ENCODE results near the gene TMPRSS11A.

The TMPRSS11A gene

DNA sequence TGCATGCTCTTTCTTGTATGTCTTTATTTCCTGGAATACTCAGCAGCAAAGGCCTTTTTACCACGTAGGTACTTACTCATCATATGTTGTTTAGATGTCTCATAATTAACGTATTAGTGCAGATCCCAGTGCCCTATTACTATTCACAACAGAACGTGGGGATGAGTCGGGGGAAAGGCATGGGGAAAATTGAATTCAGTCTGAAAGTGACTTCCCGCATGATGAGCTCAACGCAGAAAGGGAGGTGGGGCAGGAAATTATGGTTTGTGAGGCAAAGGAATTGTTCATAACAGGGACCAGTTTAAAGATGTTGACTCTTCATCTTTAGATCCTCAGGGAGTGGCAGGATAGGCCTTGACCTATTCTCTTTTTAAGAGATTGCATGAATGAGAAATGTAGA, 77.5 kb downstream of the TMPRSS11A start:
- DNase-seq (ENCODE audit: insufficient read length) (no peak), FAIRE-seq (no peak)
- no peak for TF ChIP-seq TAF1 (IDR thresholded peaks at IDR 0.05; ENCODE audit: borderline replicate concordance, low read depth, low read length)
- no peak for TF ChIP-seq POLR2AphosphoS5 (IDR thresholded peaks at IDR 0.05; ENCODE audit: low read depth, low read length)
- no peak for TF ChIP-seq POLR2A (IDR thresholded peaks at IDR 0.05; ENCODE audit: low read depth, low read length)

DNA sequence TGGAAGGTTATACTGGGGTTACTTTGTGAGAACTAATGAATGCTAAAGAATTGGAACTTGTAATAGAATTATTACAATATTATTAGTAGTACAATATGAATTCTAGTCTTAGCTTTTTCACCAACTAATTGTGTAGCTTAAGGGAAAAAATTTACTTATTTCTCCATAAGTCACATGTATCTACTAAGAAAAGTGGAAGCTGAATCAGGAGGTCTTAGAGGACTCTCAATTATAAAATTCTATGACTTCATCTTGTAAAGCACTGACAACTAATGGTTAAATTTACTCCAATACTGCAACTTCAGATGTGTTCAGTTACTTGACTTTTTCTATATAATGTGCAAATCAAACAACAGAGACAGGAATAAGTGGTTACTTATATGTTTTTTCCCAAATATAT, 78.6 kb downstream of the TMPRSS11A start:
- FAIRE-seq (no peak), DNase-seq (ENCODE audit: insufficient read length) (no peak)
- no peak for TF ChIP-seq TAF1 (IDR thresholded peaks at IDR 0.05; ENCODE audit: borderline replicate concordance, low read depth, low read length)
- no peak for TF ChIP-seq POLR2AphosphoS5 (IDR thresholded peaks at IDR 0.05; ENCODE audit: low read depth, low read length)

DNA sequence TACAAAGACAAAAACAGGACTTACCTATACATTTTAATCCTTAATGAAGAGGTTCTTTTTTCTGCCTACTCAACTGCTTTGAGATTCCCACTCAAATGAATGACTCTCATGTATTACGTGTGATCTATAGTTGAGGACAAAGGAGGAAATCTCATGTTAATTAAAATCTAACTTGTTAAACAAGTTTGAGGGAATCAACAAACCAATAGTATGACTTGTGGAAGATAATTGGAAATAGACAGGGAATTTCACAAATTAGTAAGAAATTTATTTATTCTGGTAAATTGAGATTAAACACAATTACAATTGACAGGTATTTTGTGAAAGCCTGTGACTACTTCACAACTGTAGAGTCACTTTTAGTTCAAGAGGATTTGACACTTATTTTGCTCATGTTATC, 79.4 kb downstream of the TMPRSS11A start, which contains the start of gene TMPRSS11D:
Gene TMPRSS11D, minus strand, starts transcription at position 101 of the 400 bp plus-strand sequence. Its CDS starts 69 bp downstream, at position 32.
- DNase-seq (ENCODE audit: insufficient read length) (no peak), FAIRE-seq (no peak)
- TF ChIP-seq POLR2AphosphoS5 (IDR thresholded peaks at IDR 0.05; ENCODE audit: low read depth, low read length) (no peak), TAF1 (IDR thresholded peaks at IDR 0.05; ENCODE audit: borderline replicate concordance, low read depth, low read length) (no peak), POLR2A (IDR thresholded peaks at IDR 0.05; ENCODE audit: low read depth, low read length) (no peak)

DNA sequence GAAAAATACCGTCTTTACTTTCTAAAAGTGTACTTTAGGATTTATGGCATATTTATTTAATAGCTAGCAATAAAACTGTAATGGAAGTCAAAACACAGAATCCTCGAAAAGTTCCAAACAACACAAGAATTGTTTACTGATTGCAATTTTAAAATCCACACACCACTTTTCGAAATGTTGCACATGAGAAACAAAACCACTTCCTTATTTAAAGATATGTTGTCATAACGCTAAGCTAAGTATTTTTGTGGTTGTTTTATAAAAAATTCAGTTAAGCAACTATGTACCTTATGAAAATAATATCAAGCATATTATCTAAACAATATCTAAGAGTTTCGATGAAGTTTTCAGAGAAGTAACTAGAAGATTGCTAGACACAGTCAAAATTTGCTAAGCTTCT, 79.8 kb downstream of the TMPRSS11A start:
- FAIRE-seq (no peak), DNase-seq (ENCODE audit: insufficient read length) (no peak)
- TF ChIP-seq POLR2AphosphoS5 (IDR thresholded peaks at IDR 0.05; ENCODE audit: low read depth, low read length) (no peak), POLR2A (IDR thresholded peaks at IDR 0.05; ENCODE audit: low read depth, low read length) (no peak), TAF1 (IDR thresholded peaks at IDR 0.05; ENCODE audit: borderline replicate concordance, low read depth, low read length) (no peak)

DNA sequence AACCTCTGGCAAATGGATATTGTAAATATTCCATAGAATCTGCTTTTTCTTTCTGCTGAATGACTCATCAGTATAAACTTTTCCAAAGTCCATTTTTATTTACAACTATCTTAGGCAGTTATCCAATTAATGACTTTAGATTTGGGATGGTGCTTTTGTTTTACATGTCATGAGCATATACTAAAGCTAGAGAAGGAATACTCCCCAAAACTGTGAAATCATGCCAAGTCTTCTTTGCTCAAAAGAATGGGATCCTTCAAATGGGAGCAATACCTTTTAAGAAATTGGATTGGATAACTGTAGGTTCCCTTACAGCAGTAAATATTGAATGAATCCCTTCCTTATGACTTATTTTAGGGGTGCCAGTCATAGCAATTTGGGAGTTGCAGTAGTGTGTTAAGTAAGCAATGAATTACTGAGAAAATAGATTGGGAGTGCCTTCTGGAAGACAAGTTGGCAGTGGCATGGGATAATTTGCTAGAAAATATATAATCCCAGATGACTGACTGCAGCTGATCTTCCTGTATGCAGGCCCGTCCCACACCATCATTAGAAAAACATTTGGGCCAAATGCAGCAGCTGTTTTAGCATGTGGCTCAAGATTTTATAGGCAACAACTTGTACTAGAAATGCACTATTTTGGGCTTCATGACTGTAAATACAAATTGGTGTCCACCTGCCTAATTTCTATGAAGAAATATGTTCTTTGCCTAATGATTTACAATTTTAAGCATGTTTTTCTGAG, 82.3 kb downstream of the TMPRSS11A start:
- TF ChIP-seq TAF1 (IDR thresholded peaks at IDR 0.05; ENCODE audit: borderline replicate concordance, low read depth, low read length), result no peak
- no peak for DNase-seq (ENCODE audit: insufficient read length)
- no peak for FAIRE-seq

DNA sequence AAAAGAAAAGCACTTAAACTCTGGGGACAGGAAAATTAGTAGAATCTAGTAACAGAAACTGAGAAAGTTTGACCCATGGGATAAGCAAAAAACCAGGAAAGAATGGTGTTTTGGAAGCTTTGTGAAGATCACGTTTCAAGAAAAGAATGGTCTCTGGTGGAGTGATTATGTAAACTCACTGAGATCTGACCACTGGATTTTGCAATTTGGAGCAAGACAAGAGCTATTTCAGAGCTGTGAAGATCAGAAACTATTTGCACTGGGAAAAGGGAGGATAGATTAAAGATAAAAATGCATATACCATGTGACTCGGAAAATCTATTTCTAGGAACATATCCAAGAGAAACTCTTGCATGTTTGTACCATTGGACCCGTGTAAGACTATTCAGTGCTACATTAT, 83.8 kb downstream of the TMPRSS11A start:
- FAIRE-seq (no peak), DNase-seq (ENCODE audit: insufficient read length) (no peak)
- TF ChIP-seq TAF1 (IDR thresholded peaks at IDR 0.05; ENCODE audit: borderline replicate concordance, low read depth, low read length) (no peak), POLR2A (IDR thresholded peaks at IDR 0.05; ENCODE audit: low read depth, low read length) (no peak), POLR2AphosphoS5 (IDR thresholded peaks at IDR 0.05; ENCODE audit: low read depth, low read length) (no peak)

DNA sequence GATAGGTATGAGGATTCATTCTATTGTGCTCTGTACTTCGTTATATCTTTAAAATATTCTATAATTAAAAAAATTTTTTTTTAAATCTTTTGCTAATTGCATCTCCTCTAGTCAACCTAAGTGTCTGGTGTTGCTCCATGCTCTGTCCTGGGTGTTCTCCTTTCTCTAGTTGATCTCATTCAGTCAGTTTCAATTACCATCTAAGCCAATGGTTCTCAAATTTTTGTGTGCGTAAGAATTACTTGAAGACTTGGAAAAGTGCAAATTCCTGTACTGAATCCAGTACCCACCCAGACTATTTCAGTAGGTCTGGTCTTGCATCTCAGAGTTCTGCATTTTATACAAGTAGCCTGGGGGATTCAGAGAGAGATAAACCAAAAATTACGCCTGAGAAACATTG, 86.2 kb downstream of the TMPRSS11A start:
- TF ChIP-seq POLR2A (IDR thresholded peaks at IDR 0.05; ENCODE audit: low read depth, low read length), result no peak
- TF ChIP-seq TAF1 (IDR thresholded peaks at IDR 0.05; ENCODE audit: borderline replicate concordance, low read depth, low read length), result no peak
- TF ChIP-seq POLR2AphosphoS5 (IDR thresholded peaks at IDR 0.05; ENCODE audit: low read depth, low read length), result no peak
- DNase-seq (ENCODE audit: insufficient read length) (no peak), FAIRE-seq (no peak)

DNA sequence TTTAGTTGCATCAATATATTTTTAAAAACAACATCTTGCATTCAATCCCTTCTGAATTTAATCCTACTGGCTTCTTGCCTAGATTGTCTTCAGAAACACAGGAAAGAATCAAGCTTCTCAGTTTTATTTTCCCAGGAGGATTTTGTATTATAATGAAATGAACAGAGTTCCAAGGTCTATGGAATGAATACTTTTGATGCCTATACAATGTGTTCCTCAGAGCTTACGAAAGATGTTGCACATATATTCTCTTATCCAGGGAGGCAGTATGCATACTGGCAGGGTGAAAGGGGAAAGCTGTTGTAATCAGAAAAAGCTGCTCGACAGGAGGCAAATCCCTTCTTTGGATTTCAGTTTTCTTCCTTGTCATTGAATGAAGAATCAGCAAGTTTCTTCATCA, 88.3 kb downstream of the TMPRSS11A start:
- DNase-seq (ENCODE audit: insufficient read length) (no peak), FAIRE-seq (no peak)
- no peak for TF ChIP-seq TAF1 (IDR thresholded peaks at IDR 0.05; ENCODE audit: borderline replicate concordance, low read depth, low read length)
- TF ChIP-seq POLR2A (IDR thresholded peaks at IDR 0.05; ENCODE audit: low read depth, low read length), result no peak
- no peak for TF ChIP-seq POLR2AphosphoS5 (IDR thresholded peaks at IDR 0.05; ENCODE audit: low read depth, low read length)

DNA sequence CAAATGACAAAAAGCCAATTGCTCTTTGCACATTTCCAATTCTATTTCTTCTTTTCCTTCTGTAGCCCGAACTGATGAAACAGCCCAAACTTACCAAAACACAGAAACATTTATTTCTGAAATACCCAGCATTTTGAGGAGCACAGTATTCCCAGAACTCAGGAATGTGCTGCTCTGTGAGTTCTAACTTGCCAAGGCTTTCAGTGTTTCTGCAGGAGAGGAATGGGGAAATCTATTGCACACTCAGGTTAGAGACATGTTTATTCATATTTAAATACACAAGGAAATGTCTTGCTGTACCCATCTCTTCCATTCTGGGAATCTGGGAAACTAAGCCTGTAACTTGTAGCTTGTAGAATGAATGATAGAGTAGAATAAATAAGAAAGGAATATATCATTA, 90.2 kb downstream of the TMPRSS11A start:
- TF ChIP-seq TAF1 (IDR thresholded peaks at IDR 0.05; ENCODE audit: borderline replicate concordance, low read depth, low read length) (no peak), POLR2A (IDR thresholded peaks at IDR 0.05; ENCODE audit: low read depth, low read length) (no peak), POLR2AphosphoS5 (IDR thresholded peaks at IDR 0.05; ENCODE audit: low read depth, low read length) (no peak)
- FAIRE-seq, result no peak

DNA sequence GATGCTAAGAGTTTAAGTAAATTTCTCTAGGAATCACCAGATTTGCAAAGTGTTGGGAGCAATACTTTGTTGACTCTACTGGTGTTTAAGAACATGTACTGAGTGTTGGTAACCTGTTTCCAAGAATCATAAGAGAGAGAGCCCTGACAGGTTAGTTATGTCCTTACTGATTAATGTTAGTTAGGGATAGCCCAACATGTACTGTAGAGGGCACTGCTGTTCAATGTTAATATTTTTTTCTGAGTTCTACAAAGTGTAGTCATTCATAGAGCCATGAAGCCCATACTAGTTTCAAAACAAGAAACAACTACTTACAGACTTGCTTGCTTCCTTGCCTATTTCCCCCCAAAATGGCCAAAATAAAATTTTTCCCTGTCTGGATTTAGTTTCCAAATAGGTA, 91.4 kb downstream of the TMPRSS11A start:
- FAIRE-seq (no peak), DNase-seq (ENCODE audit: insufficient read length) (no peak)
- TF ChIP-seq POLR2AphosphoS5 (IDR thresholded peaks at IDR 0.05; ENCODE audit: low read depth, low read length) (no peak), TAF1 (IDR thresholded peaks at IDR 0.05; ENCODE audit: borderline replicate concordance, low read depth, low read length) (no peak), POLR2A (IDR thresholded peaks at IDR 0.05; ENCODE audit: low read depth, low read length) (no peak)

More for the DNA sequence above, 90.2 kb downstream of the TMPRSS11A start:
- DNase-seq (ENCODE audit: insufficient read length), result no peak

DNA sequence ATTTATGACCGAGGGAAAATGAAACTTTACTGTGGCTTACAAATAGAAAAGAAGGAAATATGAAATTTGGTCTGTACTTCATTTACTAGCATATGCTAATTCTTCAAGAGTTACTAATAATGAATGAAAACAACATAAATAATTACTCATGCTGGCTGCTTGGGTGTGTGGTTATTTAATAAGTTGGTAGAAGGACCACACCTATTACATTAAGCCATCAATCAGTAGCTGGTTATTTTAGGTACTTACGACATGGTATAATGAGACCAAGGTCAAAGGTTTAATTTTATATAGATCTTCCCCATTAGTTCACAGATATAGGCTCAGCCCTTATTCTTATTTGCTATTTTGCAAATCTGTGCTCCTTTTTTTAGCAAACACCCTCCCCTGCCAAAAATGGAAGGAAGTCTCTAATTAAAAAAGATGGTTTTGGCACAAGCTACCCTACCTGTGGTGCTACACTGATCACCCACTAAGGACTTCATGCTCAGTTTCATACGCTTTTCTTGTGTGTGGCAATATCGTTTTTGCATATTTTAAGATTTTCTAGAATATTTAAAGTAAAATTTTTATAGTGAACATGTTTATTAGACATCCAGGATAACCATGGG, 93.6 kb downstream of the TMPRSS11A start:
- DNase-seq (ENCODE audit: insufficient read length) (no peak), FAIRE-seq (no peak)
- TF ChIP-seq POLR2AphosphoS5 (IDR thresholded peaks at IDR 0.05; ENCODE audit: low read depth, low read length), result no peak

DNA sequence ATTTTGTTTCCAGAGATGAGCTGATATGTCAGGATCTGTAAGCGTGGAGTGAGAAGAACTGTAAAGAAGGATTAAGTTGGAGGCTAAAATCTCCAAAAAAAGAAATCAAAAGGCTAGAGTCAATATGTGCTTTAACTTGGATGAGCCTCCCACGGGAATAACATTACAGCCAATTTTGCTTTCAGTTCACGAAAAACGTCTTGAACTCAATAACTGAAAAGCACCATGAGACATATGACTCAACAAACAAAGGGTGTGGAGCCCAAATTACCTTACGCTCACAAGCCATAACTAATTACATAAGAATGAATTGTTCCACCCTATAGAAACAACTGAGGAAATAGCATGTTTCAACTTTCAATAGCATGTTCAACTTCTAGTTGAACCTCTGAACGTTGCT, 101.8 kb downstream of the TMPRSS11A start:
- TF ChIP-seq POLR2AphosphoS5 (IDR thresholded peaks at IDR 0.05; ENCODE audit: low read depth, low read length) (no peak), TAF1 (IDR thresholded peaks at IDR 0.05; ENCODE audit: borderline replicate concordance, low read depth, low read length) (no peak), POLR2A (IDR thresholded peaks at IDR 0.05; ENCODE audit: low read depth, low read length) (no peak)
- no peak for DNase-seq (ENCODE audit: insufficient read length)
- FAIRE-seq, result no peak
